TTC549 (cell line): ENCODE data around the gene RNF220.

Experiments
- FAIRE-seq: peaks from 2 replicates; lab custom pipeline; 2012; peaks lifted over from hg19 to GRCh38; lab: Jason Lieb, UNC

Gene RNF220

DNA sequence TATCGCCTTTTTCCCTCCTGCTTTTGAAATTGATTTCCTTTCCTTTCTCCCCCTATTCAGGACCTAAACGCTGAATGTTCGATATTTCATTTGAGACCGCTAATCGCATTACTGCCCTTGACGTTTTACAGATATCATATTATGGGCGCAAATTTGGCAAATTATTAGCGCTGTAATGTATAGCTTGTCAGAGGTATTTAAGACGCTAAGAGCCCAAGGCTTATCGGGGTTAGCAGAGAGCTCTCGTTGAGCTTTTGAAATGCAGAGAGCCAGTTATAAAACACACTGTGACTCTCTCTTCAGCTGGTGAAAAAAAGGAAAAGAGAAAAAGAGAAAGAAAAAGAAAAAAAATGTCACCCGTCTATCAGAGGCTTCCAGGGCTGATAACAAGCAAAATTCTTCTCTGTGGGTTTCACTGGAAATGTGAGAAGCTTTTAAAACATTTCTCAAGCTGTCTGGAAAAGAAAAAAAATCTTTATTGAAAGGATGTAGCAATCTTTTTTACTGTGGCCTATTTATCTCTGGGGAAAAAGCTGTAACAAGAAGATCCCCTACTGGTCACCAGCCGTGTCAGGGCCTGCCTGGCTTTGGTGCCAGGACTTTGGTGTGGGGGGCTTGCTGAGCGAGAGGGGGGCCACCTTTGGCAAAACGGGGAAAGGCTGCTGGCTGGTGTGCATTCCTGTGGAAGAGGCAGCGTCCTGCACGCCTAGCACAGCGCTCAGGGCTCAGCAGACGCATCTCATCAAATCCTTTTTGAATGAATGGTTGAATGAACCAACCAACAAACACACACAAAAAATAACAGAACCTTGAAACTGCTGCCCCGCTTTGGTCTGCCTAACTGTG lies 119.8 kb downstream of the RNF220 start:
- FAIRE-seq: no peak

GRCh38 chr1:44526295-44527073 lies 121.4 kb downstream of the RNF220 start:
- no peak for FAIRE-seq

GRCh38 chr1:44531785-44532566 lies 126.9 kb downstream of the RNF220 start:
- FAIRE-seq: no peak

DNA sequence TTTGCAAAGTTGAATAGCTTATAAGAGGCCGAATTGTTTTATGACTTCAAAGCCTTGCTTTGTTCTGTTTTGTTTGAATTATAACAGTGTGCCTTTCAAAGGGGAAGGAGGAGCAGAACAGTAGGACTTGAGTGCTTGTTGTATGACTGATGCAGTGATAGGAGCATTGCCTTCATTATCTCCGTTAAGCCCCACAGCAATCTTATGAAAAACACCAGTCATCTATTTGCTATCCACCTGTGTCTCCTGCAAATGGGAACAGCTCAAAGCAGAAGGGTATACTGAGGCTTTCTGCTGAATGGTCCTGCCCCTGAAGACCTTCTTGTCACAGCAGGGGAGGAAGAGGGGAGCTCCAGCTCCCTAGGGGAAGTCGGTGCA lies 127.5 kb downstream of the RNF220 start:
- no peak for FAIRE-seq

- FAIRE-seq: no peak
Observed at GRCh38 chr1:44534771-44535170, 129.7 kb downstream of the RNF220 start.

DNA sequence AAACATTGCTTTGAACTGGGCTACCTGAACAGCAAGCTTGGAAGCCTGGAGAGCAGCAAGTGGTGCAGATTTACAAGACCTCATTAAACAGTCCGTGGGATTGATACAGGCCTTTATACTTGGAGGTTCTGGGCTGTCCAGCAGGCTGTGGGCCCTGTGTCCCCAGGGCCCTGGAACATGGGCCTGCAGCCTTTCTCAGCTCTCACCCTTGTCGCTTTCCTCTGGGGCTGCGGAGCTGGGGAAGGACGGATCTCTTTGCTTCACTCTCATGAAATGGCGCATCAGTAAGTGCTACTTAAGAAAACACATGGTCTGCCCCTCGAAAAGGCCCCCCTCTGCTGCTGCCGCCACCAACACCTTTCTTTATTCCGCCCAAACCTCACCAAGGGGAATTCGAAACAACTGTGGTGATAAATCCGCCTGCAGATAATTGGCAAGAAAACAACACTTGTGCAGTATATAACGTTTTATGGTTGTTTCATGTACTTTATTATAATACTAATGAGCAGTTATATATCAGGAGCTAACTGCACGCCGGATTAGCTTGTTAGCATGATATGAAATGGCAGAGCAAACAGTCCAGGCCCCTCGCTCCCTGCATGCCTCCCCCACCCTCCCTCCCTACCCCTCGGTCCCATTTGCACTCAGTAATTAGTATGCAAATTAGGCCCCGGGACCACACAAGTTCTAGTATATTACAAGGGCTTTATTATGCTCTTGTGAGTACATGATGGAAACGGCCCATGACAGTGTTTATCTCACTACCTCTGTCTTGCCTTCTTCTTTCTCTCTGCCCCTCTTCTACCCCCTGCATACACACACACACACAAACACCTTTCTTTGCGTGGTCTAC lies 131.5 kb downstream of the RNF220 start:
- FAIRE-seq: no peak

DNA sequence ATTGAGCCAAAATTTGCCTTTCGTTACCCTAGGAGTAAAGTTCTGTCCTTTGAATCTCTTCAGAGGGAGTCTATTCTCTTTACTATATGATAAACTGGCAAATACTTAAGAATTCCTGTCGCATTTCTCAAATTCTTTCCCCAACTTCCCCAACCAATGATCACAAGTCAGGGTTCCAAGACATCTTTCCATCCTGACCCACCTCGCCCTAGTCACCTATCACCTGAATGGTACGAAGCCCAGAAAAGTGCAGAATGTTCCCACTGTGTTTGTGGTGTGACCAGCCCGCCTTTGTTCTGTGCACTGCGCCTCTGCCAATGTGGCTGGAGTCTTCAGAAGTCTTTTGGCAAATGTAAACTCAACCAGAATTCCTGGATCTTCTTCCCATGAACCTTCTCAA lies 132.5 kb downstream of the RNF220 start:
- FAIRE-seq: no peak

DNA sequence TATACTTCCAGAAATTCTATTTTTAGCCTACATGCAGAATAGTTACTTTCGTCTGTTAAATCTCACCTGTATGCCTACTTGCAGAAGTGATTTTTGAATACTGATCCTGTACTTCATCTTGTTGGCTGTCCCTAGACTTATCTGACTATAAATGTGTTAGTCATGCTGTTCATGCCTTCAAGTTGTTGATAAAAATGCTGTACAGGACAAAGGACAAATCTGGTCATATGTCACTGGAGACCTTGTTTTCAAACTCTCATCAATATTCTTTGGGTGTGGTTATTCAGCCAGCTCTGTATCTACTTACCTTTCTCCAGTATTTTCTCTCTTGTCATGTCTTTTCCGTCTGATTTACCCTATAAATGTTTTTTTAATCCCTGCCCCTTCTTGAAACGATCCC lies 132.9 kb downstream of the RNF220 start:
- FAIRE-seq: no peak

GRCh38 chr1:44539991-44540730 lies 135.1 kb downstream of the RNF220 start:
- FAIRE-seq: no peak

DNA sequence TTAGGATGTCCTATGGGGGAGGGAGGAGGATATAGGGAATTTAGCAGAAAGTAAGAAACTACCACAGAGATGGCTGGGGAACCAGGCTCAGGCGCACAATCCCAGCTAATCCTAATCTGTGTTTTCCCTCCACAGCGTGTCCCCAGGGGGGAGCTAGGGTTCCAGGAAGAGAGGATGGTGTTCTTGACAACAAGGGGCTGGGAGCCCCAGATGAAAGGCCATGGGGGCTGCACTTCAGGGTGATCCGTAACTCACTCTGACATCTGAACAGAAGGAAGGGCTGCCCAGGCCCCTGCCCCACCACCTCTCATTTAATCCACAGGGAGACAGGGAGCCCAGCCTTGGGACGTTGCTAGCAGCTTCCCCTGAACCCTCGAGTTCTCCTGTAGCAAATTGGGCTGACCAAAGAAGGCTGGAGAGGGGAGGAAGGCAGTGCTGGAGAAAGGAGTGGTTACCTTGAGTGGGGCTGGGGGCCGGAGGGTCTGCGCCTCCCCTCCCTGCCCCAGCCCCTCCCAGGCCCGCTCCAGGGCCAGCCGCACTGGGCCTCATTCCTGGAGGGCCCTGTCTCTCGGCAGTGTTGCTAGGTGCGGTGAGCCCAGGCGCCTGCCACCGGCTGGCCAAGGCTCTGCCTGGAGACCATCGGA lies 137.5 kb downstream of the RNF220 start:
- no peak for FAIRE-seq

GRCh38 chr1:44543064-44543744 lies 138.1 kb downstream of the RNF220 start:
- FAIRE-seq: no peak

DNA sequence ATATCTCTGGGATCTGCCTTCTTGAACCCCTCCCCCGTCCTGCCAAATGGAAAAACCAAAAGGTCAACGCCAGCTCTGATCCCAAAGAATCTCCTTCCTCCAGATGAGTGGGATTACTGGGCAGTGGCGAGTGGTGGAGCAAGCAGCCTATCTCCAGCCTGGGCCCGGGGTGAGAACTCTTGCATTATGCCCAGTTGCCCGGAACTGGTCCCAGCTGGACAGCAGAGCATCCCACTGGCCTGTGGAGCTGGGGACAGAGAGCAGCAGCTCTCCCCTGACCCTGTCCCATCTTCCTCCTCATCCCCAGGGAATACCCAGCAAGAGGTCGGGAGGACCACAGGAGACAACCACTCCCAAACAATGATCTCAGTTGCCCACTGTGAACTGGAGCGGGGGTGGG lies 138.7 kb downstream of the RNF220 start:
- no peak for FAIRE-seq

GRCh38 chr1:44544960-44545359 lies 139.9 kb downstream of the RNF220 start:
- no peak for FAIRE-seq

DNA sequence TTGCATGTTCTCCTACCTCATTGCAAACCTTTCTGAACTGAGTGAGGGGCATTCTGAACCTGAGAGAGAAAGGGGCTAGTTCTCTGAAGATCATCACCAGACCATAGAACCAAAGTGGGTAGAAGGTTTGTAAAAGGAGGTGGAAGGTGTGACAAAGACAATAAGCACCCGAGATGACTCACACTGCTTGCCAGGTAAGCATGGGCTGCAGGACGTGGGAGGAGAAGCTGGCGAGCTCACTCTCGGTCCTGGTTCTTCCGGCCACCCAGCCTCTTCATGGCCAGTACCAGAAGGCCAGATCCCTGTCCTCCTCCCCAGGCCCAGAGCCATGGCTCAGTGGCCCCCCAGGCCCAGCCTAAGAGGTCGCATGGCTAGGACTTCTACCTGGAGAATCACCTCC lies 140.9 kb downstream of the RNF220 start:
- no peak for FAIRE-seq

GRCh38 chr1:44546403-44547053 lies 141.5 kb downstream of the RNF220 start:
- FAIRE-seq: no peak

DNA sequence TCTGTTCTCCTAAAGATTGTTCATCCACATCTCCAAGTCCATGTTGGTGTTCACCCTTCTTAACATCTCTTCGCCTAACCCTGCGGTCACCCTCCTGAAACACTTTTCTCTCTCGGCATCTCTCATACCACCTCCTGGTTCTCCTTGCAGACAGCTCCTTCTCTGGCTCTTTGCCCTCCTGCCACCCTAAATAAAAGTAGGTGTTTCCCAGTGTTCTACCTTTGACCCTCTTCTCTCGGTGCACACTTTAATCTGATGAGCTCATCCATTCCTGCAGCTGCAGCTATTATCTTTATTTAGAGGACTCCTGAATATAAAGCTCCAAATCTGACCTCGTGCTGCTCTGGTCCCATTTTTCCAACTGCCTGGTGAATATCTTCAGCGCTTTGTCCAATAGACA lies 142.3 kb downstream of the RNF220 start:
- FAIRE-seq: no peak

- no peak for FAIRE-seq
Observed at GRCh38 chr1:44547837-44548236, 142.8 kb downstream of the RNF220 start.

- FAIRE-seq: no peak
Observed at GRCh38 chr1:44549510-44549909, 144.5 kb downstream of the RNF220 start.

GRCh38 chr1:44553127-44553758 lies 148.2 kb downstream of the RNF220 start:
- no peak for FAIRE-seq
